Prostate gland (tissue), 2 donors: ENCODE results near the gene KIAA0753. TPM values are rescaled to one million over a fixed set of nuclear protein-coding genes. Genes with fewer than 3 reads are reported as not detected.

Experiments used
- DNase-seq: peaks from one replicate; pipeline ENCODE4 v3.0.0-alpha.2; 2019; ENCODE audit warnings: low spot score
- H3K27ac ChIP-seq, 2 donors: fragments of 200-600 bp; sonication (generic); 2 replicates each; pipeline ENCODE4 v1.5.1; 2017 to 2019
- H3K27me3 ChIP-seq: fragments of 200-600 bp; sonication (generic); replicated peaks from 2 replicates; pipeline ENCODE4 v1.5.1; 2019; ENCODE audit not compliant: insufficient read depth
- H3K36me3 ChIP-seq, 2 donors: fragments of 200-600 bp; sonication (generic); 1 replicate in 1 of 2; 2 replicates in 1 of 2; pipeline versions ENCODE4 v1.5.1 to v1.8.1; 2017 to 2019
- H3K4me1 ChIP-seq: fragments of 200-600 bp; sonication (generic); replicated peaks from 2 replicates; pipeline ENCODE4 v1.5.1; 2019
- H3K4me3 ChIP-seq, 2 donors: fragments of 200-600 bp; sonication (generic); 2 replicates each; pipeline ENCODE4 v1.5.1; 2017 to 2019
- H3K9me3 ChIP-seq: fragments of 200-600 bp; sonication (generic); 2 replicates; pipeline ENCODE4 v1.5.1; 2017
- CTCF ChIP-seq, 4 experiments: fragments of 200-600 bp in 2 of 4; fragments of 450-650 bp in 2 of 4; sonication (generic) in 2 of 4; IDR thresholded peaks; 1 replicate in 3 of 4; 2 replicates in 1 of 4; pipeline ENCODE4 v1.5.1; 2016 to 2019; ENCODE audit warnings: antibody characterized with exemption in 4 of 4, mild to moderate bottlenecking in 2 of 4, moderate library complexity in 2 of 4
- POLR2A ChIP-seq: fragments of 450-650 bp; IDR thresholded peaks from one replicate; pipeline ENCODE4 v1.6.1; 2016; ENCODE audit warnings: antibody characterized with exemption, mild to moderate bottlenecking
- POLR2AphosphoS5 ChIP-seq: sonication (generic); formaldehyde crosslinking; IDR thresholded peaks from one replicate; pipeline ENCODE4 v1.6.1; 2017; ENCODE audit warnings: antibody characterized with exemption
- WGBS: methylation state at CpG from one replicate; pipeline ENCODE4 v1.1.5; 2018; 5-methylcytosine and 5-hydroxymethylcytosine counted together
- intact Hi-C: fragments of 100-400 bp; cut with DNase I; formaldehyde crosslinking; loops from one replicate; pipeline ENCODE4 v1.14.2; 2022
- total RNA-seq, 2 donors: library from RNA; depleted of rRNA; stranded (reverse); fragments of >200 nt; gene quantifications; one replicate each; pipeline ENCODE4 v1.1.0, GENCODE V29; 2016

Gene KIAA0753
- total RNA-seq, 2 donors from 2014 or later, result 17.2 to 28.3 TPM

- Histone ChIP-seq H3K27me3 (no peaks in the 10 kb centered on the region), H3K9me3 (no peaks in the 10 kb centered on the region), H3K4me3 (no peak overlapping the region), H3K27ac (no peak overlapping the region), H3K4me1 (no peaks in the 10 kb centered on the region), H3K36me3 (no peaks in the 10 kb centered on the region)
- intact Hi-C loops, result no loop called here
- DNase-seq, result no peak
- TF ChIP-seq POLR2A, result no peak
- no peak for TF ChIP-seq POLR2AphosphoS5
- no peak for TF ChIP-seq CTCF (IDR thresholded peaks at IDR 0.05)
- 72% methylated on average over 3 of the region's 3 CpGs for WGBS
Observed at GRCh38 chr17:6539871-6540270, 100.6 kb downstream of the KIAA0753 start.

GRCh38 chr17:6536566-6537065 lies 103.9 kb downstream of the KIAA0753 start:
- no peaks in the 10 kb centered on the region for H3K4me1 ChIP-seq
- no peak for TF ChIP-seq CTCF (IDR thresholded peaks at IDR 0.05)
- no peak for TF ChIP-seq POLR2AphosphoS5
- TF ChIP-seq POLR2A, result no peak
- intact Hi-C loops, result no loop called here
- WGBS, result 93% methylated on average over 10 of the region's 10 CpGs
- no peak for DNase-seq
- H3K27me3 ChIP-seq, result no peaks in the 10 kb centered on the region
- H3K27ac ChIP-seq, result no peak overlapping the region
- no peak overlapping the region for H3K4me3 ChIP-seq
- no peaks in the 10 kb centered on the region for H3K9me3 ChIP-seq
- no peaks in the 10 kb centered on the region for H3K36me3 ChIP-seq

GRCh38 chr17:6536053-6536452 lies 104.5 kb downstream of the KIAA0753 start:
- no peak overlapping the region for H3K4me3 ChIP-seq
- no peak for TF ChIP-seq POLR2A
- TF ChIP-seq CTCF (IDR thresholded peaks at IDR 0.05), result no peak
- no peak for TF ChIP-seq POLR2AphosphoS5
- no peak for DNase-seq
- no peak overlapping the region for H3K27ac ChIP-seq
- H3K27me3 ChIP-seq, result no peaks in the 10 kb centered on the region
- no peaks in the 10 kb centered on the region for H3K4me1 ChIP-seq
- intact Hi-C loops, result no loop called here
- no peaks in the 10 kb centered on the region for H3K9me3 ChIP-seq
- WGBS, result 84% methylated on average over 10 of the region's 10 CpGs
- H3K36me3 ChIP-seq, result no peaks in the 10 kb centered on the region

GRCh38 chr17:6534846-6535514 lies 105.5 kb downstream of the KIAA0753 start:
- Histone ChIP-seq H3K4me3 (no peak overlapping the region), H3K9me3 (no peaks in the 10 kb centered on the region), H3K4me1 (no peaks in the 10 kb centered on the region), H3K27me3 (no peaks in the 10 kb centered on the region), H3K36me3 (no peaks in the 10 kb centered on the region), H3K27ac (no peak overlapping the region)
- no peak for DNase-seq
- WGBS, result 87% methylated on average over 3 of the region's 3 CpGs
- intact Hi-C loops, result no loop called here
- TF ChIP-seq POLR2A (no peak), POLR2AphosphoS5 (no peak), CTCF (IDR thresholded peaks at IDR 0.05) (no peak)

- no peak for DNase-seq
- Histone ChIP-seq H3K36me3 (no peaks in the 10 kb centered on the region), H3K9me3 (no peaks in the 10 kb centered on the region), H3K27ac (no peak overlapping the region), H3K4me3 (no peak overlapping the region), H3K4me1 (no peaks in the 10 kb centered on the region), H3K27me3 (no peaks in the 10 kb centered on the region)
- TF ChIP-seq CTCF (IDR thresholded peaks at IDR 0.05) (no peak), POLR2AphosphoS5 (no peak), POLR2A (no peak)
- WGBS, result 59% methylated on average over 5 of the region's 5 CpGs
- intact Hi-C loops, result no loop called here
Observed at GRCh38 chr17:6532441-6532885, 108.0 kb downstream of the KIAA0753 start.
